Heart left ventricle (tissue), 16 donors: Measurements from ENCODE around the gene CD9. TPM values are rescaled to one million over a fixed set of nuclear protein-coding genes. Genes with fewer than 3 reads are reported as not detected.

Source experiments
- ATAC-seq, 4 donors: fragments of 200-7000 bp; cut with Tn5 transposase; one replicate each; pipeline ENCODE4 v1.9.1; 2020 to 2022; ENCODE audit warnings: moderate library complexity in 4 of 4, mild to moderate bottlenecking in 3 of 4, moderate number of reproducible peaks in 1 of 4
- DNase-seq, 5 donors: peaks; one replicate each; pipeline ENCODE4 v3.0.0-alpha.2; 2020
- H3K27ac ChIP-seq, 12 donors: fragments of 200-600 bp; sonication (generic) in 4 of 12; one replicate each; pipeline versions ENCODE4 v1.5.0 to v1.8.0; 2016 to 2022; ENCODE audit warnings: mild to moderate bottlenecking in 2 of 12
- H3K27me3 ChIP-seq, 9 donors: fragments of 200-600 bp; sonication (generic) in 2 of 9; one replicate each; pipeline versions ENCODE4 v1.5.1 to v1.8.0; 2016 to 2022; ENCODE audit warnings: mild to moderate bottlenecking in 3 of 9
- H3K36me3 ChIP-seq, 9 donors: fragments of 200-600 bp; sonication (generic) in 2 of 9; one replicate each; pipeline versions ENCODE4 v1.5.0 to v1.8.0; 2018 to 2022; ENCODE audit warnings: mild to moderate bottlenecking in 2 of 9
- H3K4me1 ChIP-seq, 12 donors: fragments of 200-600 bp; sonication (generic) in 4 of 12; one replicate each; pipeline versions ENCODE4 v1.5.0 to v1.8.0; 2016 to 2022; ENCODE audit warnings: mild to moderate bottlenecking in 3 of 12
- H3K4me3 ChIP-seq, 12 donors: fragments of 200-600 bp; sonication (generic) in 4 of 12; one replicate each; pipeline versions ENCODE4 v1.5.0 to v1.8.0; 2017 to 2022; ENCODE audit warnings: mild to moderate bottlenecking in 9 of 12, moderate library complexity in 4 of 12
- H3K9me3 ChIP-seq, 12 donors: fragments of 200-600 bp; sonication (generic) in 4 of 12; one replicate each; pipeline versions ENCODE4 v1.5.0 to v1.8.0; 2016 to 2022; ENCODE audit warnings: mild to moderate bottlenecking in 1 of 12
- CTCF ChIP-seq, 12 donors: fragments of 200-600 bp; sonication (generic) in 4 of 12; IDR thresholded peaks; one replicate each; pipeline versions ENCODE4 v1.5.0 to v1.8.0; 2018 to 2022; ENCODE audit warnings: antibody characterized with exemption in 12 of 12, mild to moderate bottlenecking in 5 of 12
- POLR2A ChIP-seq, 2 donors: fragments of 450-650 bp; IDR thresholded peaks; one replicate each; pipeline ENCODE4 v1.6.1; 2017; ENCODE audit warnings: antibody characterized with exemption in 2 of 2, mild to moderate bottlenecking in 2 of 2, moderate library complexity in 2 of 2
- WGBS, 4 donors: extraction: QIAGEN DNeasy Blood & Tissue Kit in 2 of 4; methylation state at CpG; one replicate each; pipeline versions ENCODE4 v1.1.5 to v1.1.7; 2013 to 2018; 5-methylcytosine and 5-hydroxymethylcytosine counted together
- intact Hi-C, 10 donors: fragments of 100-400 bp; cut with DNase I; formaldehyde crosslinking; loops; one replicate each; pipeline versions ENCODE4 v1.11.1 to v1.14.2; 2022
- polyA plus RNA-seq, 2 donors: library from polyadenylated mRNA; stranded (reverse); fragments of 200-250 nt; gene quantifications; one replicate each; pipeline ENCODE4 v1.2.3, GENCODE V29; 2013
- total RNA-seq, 9 donors: library from RNA; depleted of rRNA in 2 of 9; stranded (reverse); fragments of >200 nt in 2 of 9; fragmentation: NEBNext Ultra II Directional in 3 of 9; extraction: Animal tissue kit (Norgen Biotek cat#: 25700) in 3 of 9; gene quantifications; one replicate each; pipeline versions ENCODE4 v1.1.0 to v1.2.4, GENCODE V29; 2016 to 2023
- donor health status: ischemic (EF 13 %, LVEDD 7.1; RV severe dilation, severe dysfunction).
- donor health status: healthy with polysubstance abuse.
- donor health status: DM: no; HTN: yes; CAD: no.
- donor health status: DM: no; HTN: no; CAD: no.
- donor health status: ischemic (EF 25% LVEDD 6.9; RV normal size, moderate dysfunction).
- donor health status: ischemic (EF 25% LVEDD 5.7; RV mildly dilated, moderate dysfunction).
- donor health status: healthy.
- donor health status: DM: yes; HTN: yes; CAD: no.
- donor health status: ischemic (EF 35%, LVEDD 5.7; RV mildly dilated, moderate dysfunction).
- donor health status: nonischemic (EF 11% LVEDD 7.7; RV severe dilation, severe dysfunction).
- donor health status: DM: yes; HTN: yes; CAD: no.
- donor health status: PGD.
- donor health status: ischemic (EF 29% LVEDD 5.4; RV normal size, mild dysfunction).
- donor health status: nonischemic (EF 23%, LVEDD 6.1; RV moderate dilation, normal function).

CD9 gene
- total and polyA plus RNA-seq, 11 donors = 29.9 to 96.1 (median 56.4) TPM

GRCh38 chr12:6234214-6234613 lies 34.0 kb downstream of the CD9 start:
- peaks cover 0 to 70% (median 35%) of the 10 kb centered on the region in 9 donors for H3K36me3 ChIP-seq
- no peak overlapping the region for H3K4me3 ChIP-seq
- TF ChIP-seq CTCF (IDR thresholded peaks at IDR 0.05) = no peak
- no peak for TF ChIP-seq POLR2A (IDR thresholded peaks at IDR 0.05)
- peak; percentile 13 to 43 (median 22) for ATAC-seq
- 22 to 46% (median 41%) methylated on average over 3 of the region's 3 CpGs for WGBS, 4 donors
- no peaks in the 10 kb centered on the region for H3K27me3 ChIP-seq
- no peaks in the 10 kb centered on the region for H3K9me3 ChIP-seq
- peak overlapping the region; percentile 64 to 96 (median 86) for H3K27ac ChIP-seq
- H3K4me1 ChIP-seq = peaks cover 22 to 69% (median 55%) of the 10 kb centered on the region in 12 donors
- no peak for DNase-seq
- intact Hi-C loops = loop anchor here in 7 of 10 donors (5.0 kb wide), 3 partner anchors 37 to 43 kb away; no protein-coding TSS in a partner anchor

GRCh38 chr12:6234906-6235305 lies 34.7 kb downstream of the CD9 start:
- 83 to 87% (median 84%) methylated on average over 7 of the region's 7 CpGs for WGBS, 4 donors
- peaks cover 0 to 76% (median 39%) of the 10 kb centered on the region in 9 donors for H3K36me3 ChIP-seq
- peak overlapping the region in 7 of 12 donors; percentile 6 to 94 (median 65) for H3K27ac ChIP-seq
- peaks cover 19 to 62% (median 48%) of the 10 kb centered on the region in 12 donors for H3K4me1 ChIP-seq
- no peak overlapping the region for H3K4me3 ChIP-seq
- DNase-seq = no peak
- intact Hi-C loops = loop anchor here in 8 of 10 donors (5.0 kb wide), 3 partner anchors 37 to 42 kb away; no protein-coding TSS in a partner anchor
- TF ChIP-seq POLR2A (IDR thresholded peaks at IDR 0.05) = no peak
- TF ChIP-seq CTCF (IDR thresholded peaks at IDR 0.05) = no peak
- H3K9me3 ChIP-seq = no peaks in the 10 kb centered on the region
- H3K27me3 ChIP-seq = no peaks in the 10 kb centered on the region
- no peak for ATAC-seq

GRCh38 chr12:6235499-6235898 lies 35.3 kb downstream of the CD9 start:
- intact Hi-C loops = loop anchor here in 1 of 10 donors (5.0 kb wide), 2 partner anchors 37 to 38 kb away; no protein-coding TSS in a partner anchor
- H3K27me3 ChIP-seq = no peaks in the 10 kb centered on the region
- H3K4me3 ChIP-seq = no peak overlapping the region
- peaks cover 19 to 56% (median 42%) of the 10 kb centered on the region in 12 donors for H3K4me1 ChIP-seq
- DNase-seq = no peak
- H3K36me3 ChIP-seq = peaks cover 0 to 76% (median 39%) of the 10 kb centered on the region in 9 donors
- TF ChIP-seq POLR2A (IDR thresholded peaks at IDR 0.05) (no peak), CTCF (IDR thresholded peaks at IDR 0.05) (no peak)
- WGBS, 4 donors = 61 to 69% (median 65%) methylated on average over 9 of the region's 9 CpGs
- H3K27ac ChIP-seq = peak overlapping the region in 4 of 12 donors; percentile 33 to 91 (median 64)
- ATAC-seq = peak in 2 of 4 donors; percentile 44 to 50
- no peaks in the 10 kb centered on the region for H3K9me3 ChIP-seq

- DNase-seq (peak in 1 of 5 donors; percentile 28), ATAC-seq (no peak)
- peaks cover 16 to 53% (median 39%) of the 10 kb centered on the region in 12 donors for H3K4me1 ChIP-seq
- intact Hi-C loops = loop anchor here in 1 of 10 donors (5.0 kb wide), 2 partner anchors 36 to 39 kb away; no protein-coding TSS in a partner anchor
- peaks cover 0 to 76% (median 39%) of the 10 kb centered on the region in 9 donors for H3K36me3 ChIP-seq
- H3K27me3 ChIP-seq = no peaks in the 10 kb centered on the region
- no peak overlapping the region for H3K4me3 ChIP-seq
- peak overlapping the region in 4 of 12 donors; percentile 33 to 91 (median 64) for H3K27ac ChIP-seq
- 88 to 90% (median 89%) methylated on average over 22 of the region's 22 CpGs for WGBS, 4 donors
- no peak for TF ChIP-seq POLR2A (IDR thresholded peaks at IDR 0.05)
- no peak for TF ChIP-seq CTCF (IDR thresholded peaks at IDR 0.05)
- H3K9me3 ChIP-seq = no peaks in the 10 kb centered on the region
Measured at GRCh38 chr12:6235906-6236640, 35.9 kb downstream of the CD9 start.
